H9 (cell line): Measurements from ENCODE around the gene SNRNP35. TPM values are rescaled to one million over a fixed set of nuclear protein-coding genes. Genes with fewer than 3 reads are reported as not detected.

Experiments used
- DNase-seq: peaks from one replicate; pipeline ENCODE4 v3.0.0-alpha.2; 2017
- H2AFZ ChIP-seq: one replicate; pipeline ENCODE4 v1.6.1; 2013; ENCODE audit warnings: mild to moderate bottlenecking, low read length, control low read depth, moderate library complexity
- H2AK5ac ChIP-seq: 2 replicates; pipeline ENCODE4 v1.6.1; 2013; ENCODE audit warnings: low read length, control low read depth, mixed read lengths; ENCODE audit not compliant: insufficient read length
- H2BK120ac ChIP-seq: one replicate; pipeline ENCODE4 v1.6.1; 2013; ENCODE audit warnings: low read depth, mild to moderate bottlenecking, low read length, control low read depth, inconsistent platforms; ENCODE audit not compliant: poor library complexity, severe bottlenecking
- H2BK12ac ChIP-seq: 2 replicates; pipeline ENCODE4 v1.6.1; 2013; ENCODE audit warnings: low read length, control low read depth, mixed read lengths, low read depth; ENCODE audit not compliant: insufficient read length
- H2BK15ac ChIP-seq: 2 replicates; pipeline ENCODE4 v1.6.1; 2013; ENCODE audit warnings: low read depth, low read length, control low read depth
- H2BK20ac ChIP-seq: one replicate; pipeline ENCODE4 v1.6.1; 2013; ENCODE audit warnings: low read depth, mild to moderate bottlenecking, low read length, control low read depth, inconsistent platforms; ENCODE audit not compliant: poor library complexity, severe bottlenecking
- H2BK5ac ChIP-seq: 2 replicates; pipeline ENCODE4 v1.6.1; 2013; ENCODE audit warnings: low read length, control low read depth, mixed read lengths; ENCODE audit not compliant: insufficient read length
- H3K14ac ChIP-seq: 2 replicates; pipeline ENCODE4 v1.6.1; 2013; ENCODE audit warnings: low read length, control low read depth; ENCODE audit not compliant: insufficient read depth
- H3K18ac ChIP-seq: 2 replicates; pipeline ENCODE4 v1.6.1; 2013; ENCODE audit warnings: low read depth, mild to moderate bottlenecking, mixed read lengths, low read length, control low read depth; ENCODE audit not compliant: insufficient read length
- H3K23ac ChIP-seq: 2 replicates; pipeline ENCODE4 v1.6.1; 2013; ENCODE audit warnings: low read length, control low read depth, mixed read lengths, low read depth; ENCODE audit not compliant: insufficient read length
- H3K23me2 ChIP-seq: 2 replicates; pipeline ENCODE4 v1.6.1; 2013; ENCODE audit warnings: low read depth, mild to moderate bottlenecking, mixed read lengths, low read length, control low read depth; ENCODE audit not compliant: insufficient read length, poor library complexity, severe bottlenecking
- H3K27ac ChIP-seq: 2 replicates; pipeline ENCODE4 v1.5.1; 2013; ENCODE audit warnings: low read length, control low read depth, mixed read lengths, low read depth; ENCODE audit not compliant: insufficient read length
- H3K27me3 ChIP-seq: 2 replicates; pipeline ENCODE4 v1.6.1; 2013; ENCODE audit warnings: low read length, control low read depth, inconsistent platforms; ENCODE audit not compliant: insufficient read depth
- H3K4ac ChIP-seq: 2 replicates; pipeline ENCODE4 v1.6.1; 2013; ENCODE audit warnings: low read depth, mild to moderate bottlenecking, control low read depth, inconsistent platforms, low read length, moderate library complexity
- H3K4me1 ChIP-seq: 2 replicates; pipeline ENCODE4 v1.6.1; 2013; ENCODE audit warnings: low read length, control low read depth, inconsistent platforms; ENCODE audit not compliant: insufficient read depth
- H3K4me2 ChIP-seq: 2 replicates; pipeline ENCODE4 v1.6.1; 2013; ENCODE audit warnings: low read length, control low read depth, mixed read lengths; ENCODE audit not compliant: insufficient read length, insufficient read depth
- H3K56ac ChIP-seq: 2 replicates; pipeline ENCODE4 v1.6.1; 2013; ENCODE audit warnings: low read depth, mild to moderate bottlenecking, mixed read lengths, low read length, control low read depth; ENCODE audit not compliant: insufficient read length
- H3K79me1 ChIP-seq: 2 replicates; pipeline ENCODE4 v1.6.1; 2013; ENCODE audit warnings: low read depth, mild to moderate bottlenecking, moderate library complexity, low read length, control low read depth, inconsistent platforms; ENCODE audit not compliant: insufficient read depth, poor library complexity, severe bottlenecking
- H3K79me2 ChIP-seq: 2 replicates; pipeline ENCODE4 v1.6.1; 2013; ENCODE audit warnings: low read length, control low read depth, inconsistent platforms; ENCODE audit not compliant: insufficient read depth
- H3K9ac ChIP-seq: 2 replicates; pipeline ENCODE4 v1.6.1; 2013; ENCODE audit warnings: low read length, control low read depth, mixed read lengths; ENCODE audit not compliant: insufficient read length; ENCODE audit errors: extremely low read depth
- H3K9me3 ChIP-seq: one replicate; pipeline ENCODE4 v1.6.1; 2013; ENCODE audit warnings: low read depth, low read length, inconsistent platforms; ENCODE audit not compliant: control insufficient read depth
- H3T11ph ChIP-seq: one replicate; pipeline ENCODE4 v1.6.1; 2013; ENCODE audit warnings: mild to moderate bottlenecking, low read length, control low read depth, inconsistent platforms
- H4K20me1 ChIP-seq: one replicate; pipeline ENCODE4 v1.6.1; 2013; ENCODE audit not compliant: control insufficient read depth, insufficient read length, insufficient read depth
- H4K5ac ChIP-seq: 2 replicates; pipeline ENCODE4 v1.6.1; 2013; ENCODE audit warnings: low read depth, mild to moderate bottlenecking, mixed read lengths, low read length, control low read depth; ENCODE audit not compliant: insufficient read length
- H4K8ac ChIP-seq: replicated peaks from 2 replicates; pipeline ENCODE4 v1.6.1; 2013; ENCODE audit warnings: low read length, control low read depth, mixed read lengths, low read depth; ENCODE audit not compliant: insufficient read length
- H4K91ac ChIP-seq: 2 replicates; pipeline ENCODE4 v1.6.1; 2013; ENCODE audit warnings: low read depth, mild to moderate bottlenecking, moderate library complexity, mixed read lengths, low read length, control low read depth; ENCODE audit not compliant: insufficient read length
- H3K27ac Mint-ChIP-seq, 3 experiments: 2 replicates in 2 of 3; 3 replicates in 1 of 3; pipeline ENCODE4 v1.8.0; 2020 to 2021; ENCODE audit warnings: mixed read lengths in 3 of 3, mild to moderate bottlenecking in 1 of 3, moderate library complexity in 1 of 3
- H3K27me3 Mint-ChIP-seq: 2 replicates; pipeline ENCODE4 v1.8.0; 2021; ENCODE audit warnings: low read depth, mild to moderate bottlenecking, moderate library complexity, mixed read lengths
- H3K36me3 Mint-ChIP-seq, 3 experiments: 2 replicates in 2 of 3; 3 replicates in 1 of 3; pipeline ENCODE4 v1.8.0; 2020 to 2021; ENCODE audit warnings: low read depth in 3 of 3, mixed read lengths in 3 of 3; ENCODE audit not compliant: insufficient read depth in 1 of 3
- H3K4me1 Mint-ChIP-seq, 2 experiments: 2 replicates each; pipeline ENCODE4 v1.8.0; 2020; ENCODE audit warnings: mixed read lengths in 2 of 2
- H3K4me3 Mint-ChIP-seq, 2 experiments: 2 replicates in 1 of 2; 3 replicates in 1 of 2; pipeline ENCODE4 v1.8.0; 2020 to 2021; ENCODE audit warnings: mild to moderate bottlenecking in 2 of 2, mixed read lengths in 2 of 2, moderate library complexity in 1 of 2
- H3K9me3 Mint-ChIP-seq, 2 experiments: 2 replicates in 1 of 2; 3 replicates in 1 of 2; pipeline ENCODE4 v1.8.0; 2020; ENCODE audit warnings: mild to moderate bottlenecking in 2 of 2, mixed read lengths in 2 of 2, moderate library complexity in 1 of 2
- WGBS: extraction: QIAGEN DNeasy Blood & Tissue Kit; methylation state at CpG from one replicate; pipeline ENCODE4 v1.1.7; 2013; ENCODE audit warnings: missing lambda C conversion rate, low lambda C conversion rate, mixed read lengths; ENCODE audit not compliant: insufficient read length; ENCODE audit errors: extremely low coverage; 5-methylcytosine and 5-hydroxymethylcytosine counted together
- total RNA-seq: library from RNA; stranded (reverse); gene quantifications from 2 replicates; pipeline ENCODE4 v1.2.1, GENCODE V29; 2021
- TF ChIP-seq, protein P1 (sequence below): fragments of 200-600 bp; sonication (generic); conservative IDR thresholded peaks from 3 replicates; pipeline ENCODE4 v1.8.0; 2021; ENCODE audit warnings: antibody characterized with exemption, mild to moderate bottlenecking

SNRNP35 gene
- total RNA-seq, 1 experiment from 2014 or later = 16.3 TPM

DNA sequence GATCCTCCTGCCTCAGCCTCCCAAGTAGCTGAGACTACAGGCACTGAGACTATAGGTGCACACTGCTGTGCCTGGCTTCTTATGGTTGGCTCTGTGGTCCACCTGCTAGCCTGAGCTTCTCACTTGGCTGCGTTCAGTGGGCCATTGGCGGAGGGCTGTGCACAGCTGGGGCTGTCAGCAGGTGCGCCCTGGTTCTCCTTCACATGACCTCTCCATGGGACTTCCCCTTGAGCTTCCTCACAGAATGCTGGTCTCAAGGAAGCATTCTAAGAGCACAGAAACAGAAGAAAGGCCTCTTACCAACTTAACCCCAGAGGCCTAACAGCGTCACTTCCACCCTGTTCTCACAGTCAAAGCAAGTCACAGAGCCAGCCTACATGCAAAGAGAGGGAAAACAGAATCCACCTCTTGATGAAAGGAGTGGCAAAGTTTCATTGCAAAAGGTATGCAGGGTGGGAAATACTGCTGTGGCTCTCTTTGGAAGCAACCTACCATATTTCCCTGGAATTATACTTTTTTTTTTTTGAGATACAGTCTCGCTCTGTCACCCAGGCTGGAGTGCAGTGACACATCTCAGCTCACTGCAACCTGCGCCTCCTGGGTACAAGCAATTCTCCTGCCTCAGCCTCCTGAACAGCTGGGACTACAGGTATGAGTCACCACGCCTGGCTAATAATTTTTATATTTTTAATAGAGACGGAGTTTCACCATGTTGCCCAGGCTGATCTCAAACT is 30.7 kb upstream of the SNRNP35 start:
- Histone ChIP-seq H3K4ac (no peak overlapping the region), H3K23ac (no peak overlapping the region), H2BK5ac (no peak overlapping the region), H2BK20ac (no peak overlapping the region), H3K79me1 (no peaks in the 10 kb centered on the region), H3K27ac (no peak overlapping the region), H4K20me1 (no peaks in the 10 kb centered on the region), H4K91ac (no peak overlapping the region), H4K5ac (peak overlapping the region; percentile 83), H3K9me3 (no peaks in the 10 kb centered on the region), H3K18ac (no peak overlapping the region), H3K14ac (no peak overlapping the region), H3K27me3 (no peaks in the 10 kb centered on the region), H3T11ph (no peak overlapping the region), H3K4me2 (no peak overlapping the region), H3K23me2 (no peaks in the 10 kb centered on the region), H2BK12ac (no peak overlapping the region), H2AK5ac (no peak overlapping the region), H3K79me2 (no peaks in the 10 kb centered on the region), H3K9ac (no peak overlapping the region), H3K4me1 (no peaks in the 10 kb centered on the region), H4K8ac (no peak overlapping the region), H2BK120ac (no peak overlapping the region), H3K56ac (no peak overlapping the region), H2AFZ (no peak overlapping the region), H2BK15ac (no peak overlapping the region)
- Mint-ChIP-seq H3K4me1 (no peaks in the 10 kb centered on the region), H3K27ac (no peak overlapping the region; a peak in 1 of 7 replicates), H3K27me3 (peaks cover 1% of the 10 kb centered on the region), H3K4me3 (no peak overlapping the region), H3K36me3 (peaks cover 0 to 3% (median 0%) of the 10 kb centered on the region in 3 experiments; a peak in 1 of 7 replicates), H3K9me3 (peaks cover 8 to 12% of the 10 kb centered on the region in 2 experiments)
- DNase-seq = no peak
- WGBS = no CpG with 5 or more reads among the region's 8 CpGs
- TF ChIP-seq, protein P1, sequence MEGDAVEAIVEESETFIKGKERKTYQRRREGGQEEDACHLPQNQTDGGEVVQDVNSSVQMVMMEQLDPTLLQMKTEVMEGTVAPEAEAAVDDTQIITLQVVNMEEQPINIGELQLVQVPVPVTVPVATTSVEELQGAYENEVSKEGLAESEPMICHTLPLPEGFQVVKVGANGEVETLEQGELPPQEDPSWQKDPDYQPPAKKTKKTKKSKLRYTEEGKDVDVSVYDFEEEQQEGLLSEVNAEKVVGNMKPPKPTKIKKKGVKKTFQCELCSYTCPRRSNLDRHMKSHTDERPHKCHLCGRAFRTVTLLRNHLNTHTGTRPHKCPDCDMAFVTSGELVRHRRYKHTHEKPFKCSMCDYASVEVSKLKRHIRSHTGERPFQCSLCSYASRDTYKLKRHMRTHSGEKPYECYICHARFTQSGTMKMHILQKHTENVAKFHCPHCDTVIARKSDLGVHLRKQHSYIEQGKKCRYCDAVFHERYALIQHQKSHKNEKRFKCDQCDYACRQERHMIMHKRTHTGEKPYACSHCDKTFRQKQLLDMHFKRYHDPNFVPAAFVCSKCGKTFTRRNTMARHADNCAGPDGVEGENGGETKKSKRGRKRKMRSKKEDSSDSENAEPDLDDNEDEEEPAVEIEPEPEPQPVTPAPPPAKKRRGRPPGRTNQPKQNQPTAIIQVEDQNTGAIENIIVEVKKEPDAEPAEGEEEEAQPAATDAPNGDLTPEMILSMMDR = no peak
